DND-41 (cell line): ENCODE data around the gene CDK2AP2.
"Not testable (repeated sequence)": the region's sequence is repeated elsewhere in the genome, so short reads cannot be mapped to it uniquely, and the experiment has no call there.

ENCODE experiments used
- ATAC-seq: fragments of 200-7000 bp; cut with Tn5 transposase; 3 replicates; pipeline ENCODE4 v1.9.1; 2021; ENCODE audit warnings: low read depth; ENCODE audit not compliant: insufficient read depth
- DNase-seq: peaks from one replicate; pipeline ENCODE4 v3.0.0-alpha.2; 2020
- H2AFZ ChIP-seq: 2 replicates; pipeline ENCODE4 v1.6.0; 2012; ENCODE audit warnings: low read depth, low read length
- H3K27ac ChIP-seq: 2 replicates; pipeline ENCODE4 v1.5.1; 2012; ENCODE audit warnings: low read length, inconsistent platforms
- H3K27me3 ChIP-seq: fragments of 200-600 bp; sonication (generic); 2 replicates; pipeline ENCODE4 v1.6.0; 2012; ENCODE audit warnings: low read length, mild to moderate bottlenecking, inconsistent platforms; ENCODE audit not compliant: insufficient read depth, poor library complexity
- H3K36me3 ChIP-seq: 2 replicates; pipeline ENCODE4 v1.5.1; 2012; ENCODE audit warnings: low read length, inconsistent platforms; ENCODE audit not compliant: insufficient read depth
- H3K4me1 ChIP-seq: 2 replicates; pipeline ENCODE4 v1.5.1; 2012; ENCODE audit warnings: mild to moderate bottlenecking, low read length; ENCODE audit not compliant: insufficient read depth
- H3K4me2 ChIP-seq: 2 replicates; pipeline ENCODE4 v1.6.0; 2012; ENCODE audit warnings: mild to moderate bottlenecking, moderate library complexity, low read length, inconsistent platforms; ENCODE audit not compliant: insufficient read depth
- H3K4me3 ChIP-seq, 2 experiments: fragments of 200-600 bp in 1 of 2; shearing (Covaris generic) in 1 of 2; 2 replicates each; pipeline ENCODE4 v1.5.1; 2012 to 2016; ENCODE audit warnings: inconsistent platforms in 2 of 2, low read length in 2 of 2, mild to moderate bottlenecking in 2 of 2, low read depth in 1 of 2, moderate library complexity in 1 of 2
- H3K79me2 ChIP-seq: 2 replicates; pipeline ENCODE4 v1.6.0; 2012; ENCODE audit warnings: low read length, inconsistent platforms; ENCODE audit not compliant: insufficient read depth
- H3K9ac ChIP-seq: 2 replicates; pipeline ENCODE4 v1.6.0; 2012; ENCODE audit warnings: low read depth, mild to moderate bottlenecking, inconsistent platforms, low read length, moderate library complexity
- H3K9me3 ChIP-seq: 2 replicates; pipeline ENCODE4 v1.5.1; 2012; ENCODE audit warnings: low read length, moderate library complexity, mild to moderate bottlenecking, inconsistent platforms; ENCODE audit not compliant: insufficient read depth, severe bottlenecking
- H4K20me1 ChIP-seq: 2 replicates; pipeline ENCODE4 v1.6.0; 2012; ENCODE audit warnings: low read length; ENCODE audit not compliant: insufficient read depth
- CTCF ChIP-seq: IDR thresholded peaks from 2 replicates; pipeline ENCODE4 v1.5.1; 2012; ENCODE audit warnings: borderline replicate concordance, low read length, moderate library complexity, mild to moderate bottlenecking; ENCODE audit not compliant: poor library complexity, severe bottlenecking; ENCODE audit errors: extremely low read depth
- EZH2 ChIP-seq: IDR thresholded peaks from 3 replicates; pipeline ENCODE4 v1.6.1; 2012; ENCODE audit warnings: borderline replicate concordance, low read depth, mild to moderate bottlenecking, moderate library complexity, low read length, inconsistent platforms; ENCODE audit not compliant: severe bottlenecking

Gene CDK2AP2

GRCh38 chr11:67483831-67484665 lies 23.9 kb downstream of the CDK2AP2 start:
- TF ChIP-seq EZH2 (no peak), CTCF (no peak)
- H3K9me3 ChIP-seq, result no peaks in the 10 kb centered on the region
- H4K20me1 ChIP-seq, result peaks cover 22% of the 10 kb centered on the region
- DNase-seq (peak; percentile 75), ATAC-seq (peak; percentile 46)
- H3K79me2 ChIP-seq, result peaks cover 46% of the 10 kb centered on the region
- peak overlapping the region; percentile 95 for H3K9ac ChIP-seq
- peaks cover 40% of the 10 kb centered on the region for H3K36me3 ChIP-seq
- peak overlapping the region; percentile 76 for H3K4me2 ChIP-seq
- H3K27me3 ChIP-seq, result no peaks in the 10 kb centered on the region
- peaks cover 44% of the 10 kb centered on the region for H3K4me1 ChIP-seq
- peak overlapping the region; percentile 99 for H3K27ac ChIP-seq
- peak overlapping the region; percentile 28 for H2AFZ ChIP-seq
- peak overlapping the region; percentile 28 to 68 for H3K4me3 ChIP-seq

GRCh38 chr11:67482827-67483798 lies 24.8 kb downstream of the CDK2AP2 start, which contains the start of gene AIP:
TSS of gene AIP (plus strand) at chr11:67483026. CDS start at chr11:67483159, 133 bp downstream.
- Histone ChIP-seq H2AFZ (peak within 1 kb of the TSS; percentile 87), H3K4me3 (peak within 1 kb of the TSS; percentile 28 to 68), H3K79me2 (peaks cover 45% of the 10 kb centered on the region), H3K4me1 (peaks cover 44% of the 10 kb centered on the region), H4K20me1 (peaks cover 19% of the 10 kb centered on the region), H3K9ac (peak within 1 kb of the TSS; percentile 95), H3K27me3 (no peaks in the 10 kb centered on the region), H3K27ac (peak within 1 kb of the TSS; percentile 99), H3K4me2 (peak within 1 kb of the TSS; percentile 76), H3K36me3 (peaks cover 31% of the 10 kb centered on the region), H3K9me3 (no peaks in the 10 kb centered on the region)
- DNase-seq (peak; percentile 99), ATAC-seq (peak; percentile 81)
- TF ChIP-seq CTCF (peak; percentile 40), EZH2 (no peak)

DNA sequence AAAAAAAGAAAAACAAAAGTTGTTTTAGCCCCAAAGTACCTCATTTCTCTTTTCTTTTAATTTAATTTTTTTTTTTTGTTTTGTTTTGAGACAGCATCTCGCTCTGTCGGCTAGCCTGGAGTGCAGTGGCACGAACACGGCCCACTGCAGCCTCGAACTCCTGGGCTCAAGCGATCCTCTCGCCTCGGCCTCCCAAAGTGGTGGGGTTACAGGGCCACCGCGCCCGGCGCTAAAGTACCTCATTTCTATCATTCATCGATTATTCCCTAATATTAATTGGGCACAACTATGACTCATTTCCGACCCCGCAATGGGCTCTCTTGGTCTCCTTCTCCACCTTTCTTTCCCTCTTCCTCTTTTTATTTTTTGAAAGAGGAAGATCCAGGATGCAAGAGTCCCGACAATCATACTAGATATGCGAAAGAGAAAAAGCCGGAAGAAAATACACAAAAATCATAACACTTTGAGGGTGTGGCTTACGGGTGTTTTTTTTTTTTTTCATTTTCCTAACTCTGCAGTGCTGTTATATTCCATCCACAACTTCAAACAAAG lies 25.6 kb downstream of the CDK2AP2 start:
- Histone ChIP-seq H3K4me2 (peak overlapping the region; percentile 76), H3K79me2 (peaks cover 38% of the 10 kb centered on the region), H2AFZ (peak overlapping the region; percentile 87), H3K36me3 (peaks cover 23% of the 10 kb centered on the region), H3K9ac (peak overlapping the region; percentile 95), H3K27ac (peak overlapping the region; percentile 99), H3K27me3 (no peaks in the 10 kb centered on the region), H3K4me3 (peak overlapping the region; percentile 28 to 68), H4K20me1 (peaks cover 12% of the 10 kb centered on the region), H3K9me3 (no peaks in the 10 kb centered on the region), H3K4me1 (peaks cover 44% of the 10 kb centered on the region)
- ATAC-seq, result no peak
- DNase-seq, result peak; percentile 7
- no peak for TF ChIP-seq CTCF
- TF ChIP-seq EZH2, result no peak

DNA sequence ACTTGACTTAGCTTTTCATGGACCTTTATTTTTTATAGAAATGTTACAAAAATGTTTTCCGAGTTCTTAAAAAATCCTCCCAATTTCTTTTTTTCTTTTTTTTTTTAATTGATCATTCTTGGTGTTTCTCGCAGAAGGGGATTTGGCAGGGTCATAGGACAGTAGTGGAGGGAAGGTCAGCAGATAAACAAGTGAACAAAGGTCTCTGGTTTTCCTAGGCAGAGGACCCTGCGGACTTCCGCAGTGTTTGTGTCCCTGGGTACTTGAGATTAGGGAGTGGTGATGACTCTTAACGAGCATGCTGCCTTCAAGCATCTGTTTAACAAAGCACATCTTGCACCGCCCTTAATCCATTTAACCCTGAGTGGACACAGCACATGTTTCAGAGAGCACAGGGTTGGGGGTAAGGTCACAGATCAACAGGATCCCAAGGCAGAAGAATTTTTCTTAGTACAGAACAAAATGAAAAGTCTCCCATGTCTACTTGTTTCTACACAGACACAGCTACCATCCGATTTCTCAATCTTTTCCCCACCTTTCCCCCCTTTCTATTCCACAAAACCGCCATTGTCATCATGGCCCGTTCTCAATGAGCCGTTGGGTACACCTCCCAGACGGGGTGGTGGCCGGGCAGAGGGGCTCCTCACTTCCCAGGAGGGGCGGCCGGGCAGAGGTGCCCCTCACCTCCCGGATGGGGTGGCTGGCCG lies 30.5 kb downstream of the CDK2AP2 start:
- not testable (repeated sequence) for H3K27me3 ChIP-seq, H3K4me2 ChIP-seq, H4K20me1 ChIP-seq, ATAC-seq, H3K9ac ChIP-seq, H3K9me3 ChIP-seq, DNase-seq, H2AFZ ChIP-seq, H3K79me2 ChIP-seq, H3K4me3 ChIP-seq, H3K27ac ChIP-seq, H3K36me3 ChIP-seq, H3K4me1 ChIP-seq

GRCh38 chr11:67476692-67477091 lies 31.3 kb downstream of the CDK2AP2 start:
- not testable (repeated sequence) for H4K20me1 ChIP-seq, DNase-seq, H3K79me2 ChIP-seq, H3K36me3 ChIP-seq, H3K4me3 ChIP-seq, H3K4me2 ChIP-seq, H3K27me3 ChIP-seq, ATAC-seq, H3K4me1 ChIP-seq, H3K27ac ChIP-seq, H2AFZ ChIP-seq, H3K9me3 ChIP-seq, H3K9ac ChIP-seq
